Epithelial cell of esophagus (primary cell): ENCODE results near the gene NPIPB4.
"Not testable (repeated sequence)": the region's sequence is repeated elsewhere in the genome, so short reads cannot be mapped to it uniquely, and the experiment has no call there.

Experiments used
- DNase-seq: peaks from one replicate; pipeline ENCODE4 v3.0.0; 2010; ENCODE audit warnings: low read depth
- H3K4me3 ChIP-seq: 2 replicates; pipeline ENCODE4 v1.5.1; 2011; ENCODE audit warnings: mild to moderate bottlenecking, low read length, control low read depth

Gene NPIPB4

DNA sequence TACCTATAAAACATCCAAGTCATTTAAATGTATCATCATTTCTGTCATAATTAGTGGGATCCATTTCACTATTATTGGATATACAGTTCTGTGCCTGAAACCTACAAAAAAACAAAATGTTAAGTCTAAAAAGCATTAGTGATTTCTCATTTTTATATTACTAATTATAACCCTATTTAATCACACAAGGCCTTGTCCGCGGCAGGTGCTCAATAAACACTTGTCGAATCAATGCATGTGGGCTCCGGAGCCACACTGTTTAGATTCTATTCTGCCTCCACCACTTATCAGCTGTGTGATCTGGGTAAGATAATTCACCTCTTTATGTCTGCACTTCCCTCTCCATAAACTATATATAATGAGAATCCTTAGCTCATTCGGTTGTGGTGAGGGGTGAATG is at the start of gene NPIPB4:
Gene NPIPB4, minus strand, starts transcription at position 101 of the 400 bp plus-strand sequence. CDS start 378 bp downstream, outside the sequence.
- not testable (repeated sequence) for H3K4me3 ChIP-seq, DNase-seq

DNA sequence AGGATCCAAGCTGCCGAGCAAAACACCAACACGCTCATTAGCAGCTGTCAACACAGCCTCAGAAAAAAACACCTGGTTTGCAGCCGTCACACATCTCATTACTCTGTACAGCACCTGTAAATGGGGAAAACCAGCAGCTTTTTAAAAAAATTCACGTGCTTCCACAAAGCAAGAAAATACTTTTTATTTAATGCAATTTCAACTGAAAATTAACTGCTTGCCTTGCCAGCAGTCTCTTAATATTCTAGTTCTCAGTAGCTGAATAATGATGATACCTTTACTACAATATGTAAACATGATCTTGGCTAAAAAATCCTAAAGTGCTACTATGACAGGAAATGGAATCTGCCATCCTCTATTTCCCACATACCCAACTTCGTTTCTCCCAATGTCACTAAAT is 41.4 kb upstream of the NPIPB4 start:
- DNase-seq, H3K4me3 ChIP-seq: not testable (repeated sequence)

DNA sequence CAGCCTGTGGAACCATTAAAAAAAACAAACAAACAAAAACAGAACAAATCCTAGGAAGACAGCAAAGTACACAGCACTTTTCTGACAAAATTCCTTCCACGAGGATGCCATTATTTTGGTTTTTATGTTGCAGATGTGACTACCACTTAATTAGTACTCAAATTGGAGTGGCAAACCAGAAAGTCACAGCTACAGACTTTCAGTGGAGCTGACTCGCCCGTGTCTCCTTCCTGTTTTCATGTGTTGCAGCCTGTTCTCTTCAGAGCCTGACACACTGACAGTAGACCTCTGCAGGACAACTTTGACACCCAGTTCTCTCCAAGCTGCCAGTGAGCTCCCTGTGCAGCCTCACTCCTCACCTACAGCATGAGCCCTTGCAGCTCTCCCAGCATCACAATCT is 24.4 kb upstream of the NPIPB4 start:
- not testable (repeated sequence) for DNase-seq

DNA sequence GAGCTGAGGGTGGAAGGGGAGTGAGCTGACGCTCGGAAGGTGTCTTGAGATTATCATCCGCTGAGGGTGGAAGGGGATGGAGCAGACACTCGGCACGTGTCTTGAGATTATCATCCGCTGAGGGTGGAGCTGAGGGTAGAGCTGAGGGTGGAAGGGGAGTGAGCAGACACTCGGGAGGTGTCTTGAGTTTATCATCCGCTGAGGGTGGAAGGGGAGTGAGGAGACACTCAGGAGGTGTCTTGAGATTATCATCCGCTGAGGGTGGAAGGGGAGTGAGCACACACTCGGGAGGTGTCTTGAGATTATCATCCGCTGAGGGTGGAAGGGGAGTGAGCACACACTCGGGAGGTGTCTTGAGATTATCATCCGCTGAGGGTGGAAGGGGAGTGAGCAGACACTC is 20.4 kb downstream of the NPIPB4 start:
- not testable (repeated sequence) for DNase-seq, H3K4me3 ChIP-seq

More for the DNA sequence above, 24.4 kb upstream of the NPIPB4 start:
- not testable (repeated sequence) for H3K4me3 ChIP-seq

DNA sequence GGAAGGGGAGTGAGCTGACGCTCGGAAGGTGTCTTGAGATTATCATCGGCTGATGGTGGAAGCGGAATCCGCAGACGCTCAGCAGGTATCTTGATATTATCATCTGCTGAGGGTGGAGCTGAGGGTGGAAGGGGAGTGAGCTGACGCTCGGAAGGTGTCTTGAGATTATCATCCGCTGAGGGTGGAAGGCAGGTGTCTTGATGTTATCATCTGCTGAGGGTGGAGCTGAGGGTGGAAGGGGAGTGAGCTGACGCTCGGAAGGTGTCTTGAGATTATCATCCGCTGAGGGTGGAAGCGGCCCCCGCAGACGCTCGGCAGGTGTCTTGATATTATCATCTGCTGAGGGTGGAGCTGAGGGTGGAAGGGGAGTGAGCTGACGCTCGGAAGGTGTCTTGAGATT is 21.2 kb downstream of the NPIPB4 start:
- H3K4me3 ChIP-seq, DNase-seq: not testable (repeated sequence)

DNA sequence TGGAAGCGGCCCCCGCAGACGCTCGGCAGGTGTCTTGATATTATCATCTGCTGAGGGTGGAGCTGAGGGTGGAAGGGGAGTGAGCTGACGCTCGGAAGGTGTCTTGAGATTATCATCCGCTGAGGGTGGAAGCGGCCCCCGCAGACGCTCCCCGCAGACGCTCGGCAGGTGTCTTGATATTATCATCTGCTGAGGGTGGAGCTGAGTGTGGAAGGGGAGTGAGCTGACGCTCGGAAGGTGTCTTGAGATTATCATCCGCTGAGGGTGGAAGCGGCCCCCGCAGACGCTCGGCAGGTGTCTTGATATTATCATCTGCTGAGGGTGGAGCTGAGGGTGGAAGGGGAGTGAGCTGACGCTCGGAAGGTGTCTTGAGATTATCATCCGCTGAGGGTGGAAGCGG is 21.8 kb downstream of the NPIPB4 start:
- DNase-seq, H3K4me3 ChIP-seq: not testable (repeated sequence)

DNA sequence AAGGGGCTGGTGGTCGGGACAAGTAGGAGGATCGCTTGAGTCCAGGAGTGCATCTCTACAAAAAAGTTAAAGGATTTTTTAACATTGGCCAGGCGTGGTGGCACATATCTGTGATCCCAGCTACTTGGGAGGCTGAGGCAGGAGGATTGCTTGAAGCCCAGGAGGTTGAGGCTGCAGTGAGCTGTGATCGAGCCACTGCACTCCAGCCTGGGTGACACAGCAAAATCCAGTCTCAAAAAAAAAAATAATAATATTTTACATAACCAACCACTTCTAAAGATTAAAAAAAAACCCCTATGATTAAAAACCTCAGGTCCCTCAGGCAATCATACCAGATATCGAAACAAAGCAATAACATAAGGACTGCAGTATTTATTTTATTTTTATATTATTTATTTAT is 23.3 kb downstream of the NPIPB4 start:
- H3K4me3 ChIP-seq, DNase-seq: not testable (repeated sequence)

DNA sequence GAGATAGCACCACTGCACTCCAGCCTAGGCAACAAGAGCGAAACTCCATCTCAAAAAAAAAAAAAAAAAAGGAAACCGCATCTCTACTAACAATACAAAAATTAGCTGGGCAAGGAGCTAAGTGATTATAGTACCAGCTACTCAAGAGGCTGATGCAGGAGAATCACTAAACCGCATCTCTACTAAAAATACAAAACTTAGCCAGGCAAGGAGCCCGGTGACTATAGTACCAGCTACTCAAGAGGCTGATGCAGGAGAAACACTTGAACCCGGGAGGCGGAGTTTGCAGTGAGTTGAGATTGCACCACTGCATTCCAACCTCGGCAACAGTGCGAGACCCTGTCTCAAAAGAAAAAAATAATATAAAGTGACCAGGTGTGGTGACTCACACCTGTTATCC is 27.6 kb downstream of the NPIPB4 start:
- not testable (repeated sequence) for DNase-seq, H3K4me3 ChIP-seq

DNA sequence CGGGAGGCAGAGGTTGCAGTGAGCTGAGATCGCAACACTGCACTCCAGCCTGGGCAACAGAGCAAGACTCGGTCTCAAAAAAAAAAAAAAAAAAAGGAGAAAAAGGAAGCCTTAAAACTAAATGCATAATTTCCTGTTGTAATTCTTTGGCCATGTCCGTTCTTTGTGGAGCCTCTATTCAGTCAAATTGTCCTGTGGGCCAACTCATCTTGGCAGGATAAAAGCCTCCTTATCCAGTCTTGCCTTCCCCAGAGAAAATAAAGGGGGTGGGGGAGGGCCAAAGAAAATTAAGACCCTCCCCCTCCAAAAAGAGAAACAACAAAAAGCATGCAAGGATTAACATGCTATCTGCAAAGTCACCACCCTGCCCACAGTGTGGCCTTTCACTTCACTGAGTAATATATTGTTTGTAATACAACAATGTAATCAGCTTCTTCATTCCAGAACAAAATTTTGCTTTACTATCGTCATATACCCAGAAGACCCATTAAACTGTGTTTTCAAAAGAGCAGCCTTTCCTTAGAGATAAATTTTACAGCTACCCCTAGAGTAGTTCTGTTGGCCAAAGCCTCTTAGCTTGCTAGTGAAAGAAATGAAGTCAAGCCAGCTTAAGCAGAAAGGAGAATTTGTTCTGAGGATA is 31.4 kb downstream of the NPIPB4 start:
- not testable (repeated sequence) for DNase-seq, H3K4me3 ChIP-seq

DNA sequence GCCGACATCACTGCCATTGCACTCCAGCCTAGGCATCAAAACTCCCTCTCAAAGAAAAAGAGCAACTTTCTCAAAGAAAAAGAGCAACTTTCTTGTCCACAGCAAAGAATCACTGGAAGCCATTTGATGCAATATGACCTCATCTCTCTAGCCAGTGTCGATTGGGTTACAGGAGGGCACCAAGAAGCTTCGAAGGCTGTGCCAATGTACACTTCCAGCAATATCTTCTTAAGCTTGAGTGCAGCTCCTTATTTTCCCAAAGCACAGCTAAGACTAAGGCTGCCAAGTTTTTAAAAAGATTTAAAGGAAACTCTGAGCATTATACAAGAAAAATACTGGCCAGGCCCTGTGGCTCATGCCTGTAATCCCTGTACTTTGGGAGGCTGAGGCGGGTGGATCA is 32.0 kb downstream of the NPIPB4 start:
- DNase-seq, H3K4me3 ChIP-seq: not testable (repeated sequence)

DNA sequence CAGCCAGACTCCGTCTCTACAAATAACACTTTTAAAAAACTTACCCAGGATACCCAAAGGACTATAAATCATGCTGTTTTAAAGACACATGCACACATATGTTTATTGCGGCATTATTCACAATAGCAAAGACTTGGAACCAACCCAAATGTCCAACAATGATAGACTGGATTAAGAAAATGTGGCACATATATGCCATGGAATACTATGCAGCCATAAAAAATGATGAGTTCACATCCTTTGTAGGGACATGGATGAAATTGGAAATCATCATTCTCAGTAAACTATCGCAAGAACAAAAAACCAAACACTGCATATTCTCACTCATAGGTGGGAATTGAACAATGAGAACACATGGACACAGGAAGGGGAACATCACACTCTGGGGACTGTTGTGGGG is 34.3 kb downstream of the NPIPB4 start:
- not testable (repeated sequence) for H3K4me3 ChIP-seq

DNA sequence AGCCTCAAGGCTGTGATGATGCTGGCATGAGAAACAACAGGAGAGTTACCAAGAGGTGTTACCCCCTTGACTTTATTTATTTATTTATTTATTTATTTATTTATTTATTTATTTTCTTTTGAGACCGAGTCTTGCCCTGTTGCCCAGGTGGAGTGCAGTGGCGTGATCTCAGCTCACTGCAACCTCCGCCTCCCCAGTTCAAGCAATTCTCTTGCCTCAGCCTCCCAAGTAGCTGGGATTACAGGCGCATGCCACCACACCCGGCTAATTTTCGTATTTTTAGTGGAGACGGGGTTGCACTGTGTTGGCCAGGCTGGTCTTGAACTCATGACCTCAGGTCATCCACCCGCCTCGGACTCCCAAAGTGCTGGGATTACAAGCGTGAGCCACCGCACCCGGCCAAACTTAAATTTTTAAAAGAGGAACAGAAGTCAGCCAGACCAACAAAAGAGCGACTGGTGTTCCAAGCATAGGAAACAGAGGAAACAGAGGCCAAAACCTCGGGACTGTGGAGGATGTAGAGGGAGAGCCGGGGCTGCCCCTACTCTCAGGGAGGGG is 36.6 kb downstream of the NPIPB4 start:
- DNase-seq, result not testable (repeated sequence)
- peak overlapping the region; percentile 58 for H3K4me3 ChIP-seq

More for the DNA sequence above, 34.3 kb downstream of the NPIPB4 start:
- DNase-seq, result not testable (repeated sequence)

DNA sequence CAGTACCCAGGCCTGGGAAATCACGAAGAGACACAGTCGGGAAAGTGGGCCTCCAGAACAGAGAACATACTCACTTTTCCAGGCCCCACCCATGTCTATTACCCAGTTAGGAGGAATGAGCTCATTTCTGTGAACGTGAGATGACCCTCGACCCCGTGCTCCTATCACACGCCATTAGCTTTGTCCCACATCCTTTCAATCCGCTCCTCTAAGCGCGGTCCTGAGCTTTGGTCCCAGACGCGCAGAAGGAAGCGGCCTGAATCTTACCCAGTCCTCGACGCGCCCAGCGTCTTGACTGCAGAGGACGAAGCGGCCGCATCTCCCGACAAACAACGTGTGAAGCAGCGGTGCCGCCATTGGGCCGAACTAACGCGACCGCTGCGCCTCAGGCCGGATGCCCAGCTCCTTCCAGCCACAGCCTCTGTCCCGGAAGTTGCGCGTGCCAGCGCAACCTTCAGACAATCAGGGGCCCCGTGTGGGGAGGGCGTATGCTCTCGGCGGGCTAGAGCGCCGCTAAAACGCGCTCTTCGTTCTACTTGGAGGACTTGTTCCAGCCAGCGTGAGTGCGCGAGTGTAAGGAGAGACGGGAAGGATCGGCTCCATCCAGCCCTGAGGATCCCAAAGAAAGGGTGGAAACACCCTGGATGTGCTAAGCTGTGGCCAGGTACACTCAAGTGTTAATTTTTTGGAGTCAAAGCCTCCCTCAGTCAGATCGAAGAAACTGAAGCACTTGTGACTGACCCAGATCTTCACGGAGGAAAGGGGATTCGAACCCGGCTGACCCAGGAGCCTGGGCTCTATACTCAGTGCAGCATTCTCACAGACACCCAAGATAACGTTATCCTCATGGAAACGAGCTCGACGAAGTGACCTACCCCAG is 37.3 kb downstream of the NPIPB4 start:
- peak overlapping the region; percentile 58 for H3K4me3 ChIP-seq
- peak; percentile 61 for DNase-seq

DNA sequence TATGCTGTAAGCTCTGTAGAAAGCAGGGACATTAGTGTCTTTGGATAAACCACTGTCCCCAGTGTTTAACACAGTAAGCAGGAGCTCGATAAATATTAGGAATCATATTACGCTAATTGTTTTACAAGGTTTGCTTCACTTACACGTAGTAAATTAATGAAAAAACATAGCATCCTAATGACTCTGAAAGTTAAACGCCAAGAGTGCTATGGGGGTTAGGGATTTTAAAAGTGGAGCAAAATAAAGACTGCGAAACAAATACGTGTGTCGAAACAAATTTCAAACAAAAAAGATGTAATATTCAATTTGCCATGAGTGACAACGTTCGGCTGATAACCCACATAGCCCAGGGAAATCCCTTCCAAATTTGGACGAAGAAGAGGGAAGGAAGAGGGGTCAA is 37.9 kb downstream of the NPIPB4 start:
- not testable (repeated sequence) for DNase-seq

DNA sequence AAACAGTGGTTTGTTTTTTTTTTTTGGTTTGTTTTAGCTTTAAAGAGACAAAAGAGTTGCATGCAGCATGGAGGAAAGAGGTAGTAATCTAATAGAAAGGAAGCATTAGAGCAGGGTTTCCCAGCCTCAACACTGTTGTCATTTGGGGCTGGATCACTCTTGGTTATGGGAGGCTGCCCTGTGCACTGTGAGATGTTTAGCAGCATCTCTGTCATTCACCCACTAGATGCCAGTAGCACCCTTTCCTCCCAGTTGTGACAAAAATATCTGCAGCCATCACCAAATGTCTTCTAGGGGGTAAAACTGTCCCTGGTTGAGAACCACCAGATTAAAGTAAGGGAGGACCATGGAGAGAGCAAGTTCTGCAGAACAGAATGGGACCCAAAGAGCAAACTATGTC is 40.5 kb downstream of the NPIPB4 start:
- H3K4me3 ChIP-seq, DNase-seq: not testable (repeated sequence)

More for the DNA sequence above, 37.9 kb downstream of the NPIPB4 start:
- H3K4me3 ChIP-seq, result peak overlapping the region; percentile 58

DNA sequence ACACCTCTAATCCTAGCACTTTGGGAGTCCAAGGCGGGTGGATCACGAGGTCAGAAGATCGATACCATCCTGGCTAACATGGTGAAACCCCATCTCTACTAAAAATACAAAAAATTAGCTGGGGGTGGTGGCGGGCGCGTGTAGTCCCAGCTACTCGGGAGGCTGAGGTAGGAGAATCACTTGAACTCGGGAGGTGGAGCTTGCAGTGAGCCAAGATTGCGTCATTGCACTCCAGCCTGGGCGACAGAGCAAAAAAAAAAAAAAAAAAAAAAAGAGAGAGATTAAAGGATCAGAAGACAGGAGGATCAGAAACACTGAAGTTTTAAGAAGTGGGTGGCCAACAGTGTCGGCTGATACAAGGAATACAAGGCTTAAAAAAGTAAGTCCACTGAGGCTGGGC is 41.9 kb downstream of the NPIPB4 start:
- H3K4me3 ChIP-seq, DNase-seq: not testable (repeated sequence)

DNA sequence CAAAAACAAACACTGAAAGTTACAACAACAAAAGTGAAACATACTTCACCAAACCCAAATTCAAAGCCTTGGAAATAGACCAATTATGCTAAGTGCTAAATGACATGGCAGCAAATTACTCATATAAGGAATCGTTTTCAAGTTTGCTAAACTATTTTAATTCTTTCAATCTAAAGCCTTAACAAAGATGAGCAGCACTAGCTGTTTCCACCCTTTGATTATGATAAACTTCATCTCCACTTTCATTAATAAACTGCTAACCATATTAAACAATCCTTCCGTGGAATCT is 55.2 kb downstream of the NPIPB4 start:
- not testable (repeated sequence) for H3K4me3 ChIP-seq, DNase-seq
